ENCODE measurements around the gene ADCY2. TPM values are rescaled to one million over a fixed set of nuclear protein-coding genes. Genes with fewer than 3 reads are reported as not detected.

The ADCY2 gene
- polyA plus RNA-seq, 1 donor (not counting 4 experiments of a cell fraction or from before 2014, with no cell fraction given): 0.13 TPM

DNA sequence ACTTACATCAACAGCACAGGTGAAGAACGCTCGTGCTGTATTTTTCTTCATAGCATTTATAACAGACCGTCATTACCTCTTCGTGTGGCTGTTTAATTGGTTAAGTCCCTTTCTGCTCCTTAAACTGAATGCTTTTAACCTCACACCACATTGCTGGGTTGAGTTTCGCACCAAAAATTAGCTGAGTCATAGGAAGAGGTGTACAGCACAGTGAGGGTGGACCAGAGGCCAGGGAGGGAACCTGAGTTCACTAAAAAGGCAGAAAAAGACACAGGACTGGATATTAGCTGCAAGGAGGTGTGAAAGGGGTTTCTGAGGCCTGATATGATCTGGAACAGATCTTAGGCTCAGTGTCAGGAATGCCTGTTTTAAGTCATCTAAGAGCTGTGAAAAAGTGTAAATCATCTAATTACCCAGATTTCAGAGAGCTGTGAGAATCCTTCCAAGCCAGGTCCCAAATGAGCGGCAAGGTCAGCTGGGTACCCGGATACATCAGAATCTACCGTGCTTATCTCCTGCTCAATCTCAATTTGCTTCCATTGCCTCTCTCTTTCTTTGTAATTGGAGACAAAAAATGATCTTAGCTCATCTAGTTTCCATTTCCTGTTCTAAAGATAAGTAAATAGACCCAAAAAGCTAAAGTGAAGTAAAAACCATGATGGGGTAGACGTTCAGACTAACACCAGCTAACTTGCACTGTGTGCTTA, 462.1 kb downstream of the ADCY2 start:
- dilution Hi-C loops (cut with MboI; ENCODE audit: extremely low pct_ligation_motif_present, low sequenced_read_pairs): no loop called here
- TF ChIP-seq, protein P1, sequence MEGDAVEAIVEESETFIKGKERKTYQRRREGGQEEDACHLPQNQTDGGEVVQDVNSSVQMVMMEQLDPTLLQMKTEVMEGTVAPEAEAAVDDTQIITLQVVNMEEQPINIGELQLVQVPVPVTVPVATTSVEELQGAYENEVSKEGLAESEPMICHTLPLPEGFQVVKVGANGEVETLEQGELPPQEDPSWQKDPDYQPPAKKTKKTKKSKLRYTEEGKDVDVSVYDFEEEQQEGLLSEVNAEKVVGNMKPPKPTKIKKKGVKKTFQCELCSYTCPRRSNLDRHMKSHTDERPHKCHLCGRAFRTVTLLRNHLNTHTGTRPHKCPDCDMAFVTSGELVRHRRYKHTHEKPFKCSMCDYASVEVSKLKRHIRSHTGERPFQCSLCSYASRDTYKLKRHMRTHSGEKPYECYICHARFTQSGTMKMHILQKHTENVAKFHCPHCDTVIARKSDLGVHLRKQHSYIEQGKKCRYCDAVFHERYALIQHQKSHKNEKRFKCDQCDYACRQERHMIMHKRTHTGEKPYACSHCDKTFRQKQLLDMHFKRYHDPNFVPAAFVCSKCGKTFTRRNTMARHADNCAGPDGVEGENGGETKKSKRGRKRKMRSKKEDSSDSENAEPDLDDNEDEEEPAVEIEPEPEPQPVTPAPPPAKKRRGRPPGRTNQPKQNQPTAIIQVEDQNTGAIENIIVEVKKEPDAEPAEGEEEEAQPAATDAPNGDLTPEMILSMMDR (optimal IDR thresholded peaks at IDR 0.05 in 1 of 3, IDR thresholded peaks at IDR 0.05 in 1 of 3, conservative IDR thresholded peaks at IDR 0.05 in 1 of 3; ENCODE audit: extremely low read depth in 1 of 3, insufficient read depth in 2 of 3, low read length in 3 of 3): no peak
- TF ChIP-seq EZH2 (IDR thresholded peaks at IDR 0.05; ENCODE audit: low read length): no peak
- H3K9me3 ChIP-seq (ENCODE audit: control insufficient read depth, low read depth, low read length): no peaks in the 10 kb centered on the region
- peaks cover 5 to 13% of the 10 kb centered on the region in 2 experiments for H3K36me3 ChIP-seq (ENCODE audit: control insufficient read depth in 2 of 2, extremely low read depth in 1 of 2, insufficient read depth in 2 of 2, low read length in 2 of 2)
- no peak overlapping the region for H3K9ac ChIP-seq (ENCODE audit: control insufficient read depth, extremely low read depth, insufficient read depth, low read length)
- H2AFZ ChIP-seq (ENCODE audit: control insufficient read depth, low read length): no peak overlapping the region
- H3K27ac ChIP-seq (ENCODE audit: control insufficient read depth, insufficient read depth, low read length): no peak overlapping the region
- no peak for FAIRE-seq
- no peaks in the 10 kb centered on the region for H3K79me2 ChIP-seq (ENCODE audit: control insufficient read depth, insufficient read depth, low read length)
- no peaks in the 10 kb centered on the region for H3K27me3 ChIP-seq (ENCODE audit: control insufficient read depth, extremely low read depth, insufficient read depth, low read length)
- H3K4me1 ChIP-seq (ENCODE audit: control insufficient read depth, extremely low read depth, insufficient read depth, low read length): no peaks in the 10 kb centered on the region
- no peak overlapping the region for H3K4me2 ChIP-seq (ENCODE audit: control insufficient read depth, extremely low read depth, insufficient read depth, low read depth, low read length)
- H4K20me1 ChIP-seq (ENCODE audit: control insufficient read depth, extremely low read depth, insufficient read depth, low read length): no peaks in the 10 kb centered on the region
- no peak for DNase-seq (ENCODE audit: low read depth, low spot score)
- no peak overlapping the region for H3K4me3 ChIP-seq (ENCODE audit: control insufficient read depth in 2 of 3, extremely low read depth in 1 of 3, insufficient read depth in 2 of 3, low read depth in 1 of 3, low read length in 3 of 3)
- H3K9me1 ChIP-seq (ENCODE audit: control insufficient read depth, extremely low read depth, insufficient read depth, low read length): no peaks in the 10 kb centered on the region

DNA sequence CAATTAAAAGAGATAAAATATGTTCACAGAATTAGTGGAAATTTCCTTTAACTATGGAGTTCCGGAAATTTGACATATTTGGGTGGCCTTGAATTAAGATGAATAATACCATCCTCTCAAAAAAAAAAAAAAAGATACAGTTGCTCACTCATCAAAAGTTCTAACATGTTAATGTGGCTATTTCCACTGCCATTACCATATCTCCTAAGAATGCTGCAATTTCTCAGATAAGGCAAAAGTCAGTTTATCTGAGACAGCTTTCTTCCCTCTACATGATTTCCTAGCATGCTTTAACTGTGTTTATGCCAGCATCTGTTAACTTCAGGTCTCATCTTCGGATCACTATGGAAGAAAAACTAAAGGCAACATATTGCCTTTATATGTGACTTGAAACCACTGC, 470.3 kb downstream of the ADCY2 start:
- no peaks in the 10 kb centered on the region for H3K9me3 ChIP-seq (ENCODE audit: control insufficient read depth, low read depth, low read length)
- H3K27ac ChIP-seq (ENCODE audit: control insufficient read depth, insufficient read depth, low read length): no peak overlapping the region
- no peaks in the 10 kb centered on the region for H4K20me1 ChIP-seq (ENCODE audit: control insufficient read depth, extremely low read depth, insufficient read depth, low read length)
- TF ChIP-seq, protein P1 (optimal IDR thresholded peaks at IDR 0.05 in 1 of 3, IDR thresholded peaks at IDR 0.05 in 1 of 3, conservative IDR thresholded peaks at IDR 0.05 in 1 of 3; ENCODE audit: extremely low read depth in 1 of 3, insufficient read depth in 2 of 3, low read length in 3 of 3): no peak
- TF ChIP-seq EZH2 (IDR thresholded peaks at IDR 0.05; ENCODE audit: low read length): no peak
- H3K9me1 ChIP-seq (ENCODE audit: control insufficient read depth, extremely low read depth, insufficient read depth, low read length): peaks cover 2% of the 10 kb centered on the region
- peaks cover 8 to 14% of the 10 kb centered on the region in 2 experiments for H3K36me3 ChIP-seq (ENCODE audit: control insufficient read depth in 2 of 2, extremely low read depth in 1 of 2, insufficient read depth in 2 of 2, low read length in 2 of 2)
- H3K27me3 ChIP-seq (ENCODE audit: control insufficient read depth, extremely low read depth, insufficient read depth, low read length): no peaks in the 10 kb centered on the region
- dilution Hi-C loops (cut with MboI; ENCODE audit: extremely low pct_ligation_motif_present, low sequenced_read_pairs): no loop called here
- DNase-seq (ENCODE audit: low read depth, low spot score) (no peak), FAIRE-seq (no peak)
- H3K79me2 ChIP-seq (ENCODE audit: control insufficient read depth, insufficient read depth, low read length): peaks cover 47% of the 10 kb centered on the region
- no peak overlapping the region for H3K9ac ChIP-seq (ENCODE audit: control insufficient read depth, extremely low read depth, insufficient read depth, low read length)
- no peak overlapping the region for H3K4me2 ChIP-seq (ENCODE audit: control insufficient read depth, extremely low read depth, insufficient read depth, low read depth, low read length)
- H2AFZ ChIP-seq (ENCODE audit: control insufficient read depth, low read length): no peak overlapping the region
- H3K4me3 ChIP-seq (ENCODE audit: control insufficient read depth in 2 of 3, extremely low read depth in 1 of 3, insufficient read depth in 2 of 3, low read depth in 1 of 3, low read length in 3 of 3): no peak overlapping the region
- peaks cover 18% of the 10 kb centered on the region for H3K4me1 ChIP-seq (ENCODE audit: control insufficient read depth, extremely low read depth, insufficient read depth, low read length)

Measured in keratinocyte (primary cell).